PFSK-1 (cell line): ENCODE measurements around the gene ATG2A.

Experiments
- POLR2AphosphoS5 ChIP-seq: IDR thresholded peaks from 2 replicates; pipeline ENCODE4 v1.6.1; 2012; ENCODE audit warnings: low read depth, mild to moderate bottlenecking, control low read depth, low read length, moderate library complexity
- TF ChIP-seq, protein P1 (sequence below), 2 experiments: IDR thresholded peaks; 2 replicates each; pipeline versions ENCODE4 v1.6.1 to v1.8.0; 2011 to 2012; ENCODE audit warnings: low read depth in 2 of 2, low read length in 2 of 2, control low read depth in 1 of 2, inconsistent platforms in 1 of 2, mild to moderate bottlenecking in 1 of 2, moderate library complexity in 1 of 2; ENCODE audit not compliant: insufficient read depth in 1 of 2

GRCh38 chr11:64906314-64906635 is 10.7 kb downstream of the ATG2A start:
- TF ChIP-seq, protein P1, sequence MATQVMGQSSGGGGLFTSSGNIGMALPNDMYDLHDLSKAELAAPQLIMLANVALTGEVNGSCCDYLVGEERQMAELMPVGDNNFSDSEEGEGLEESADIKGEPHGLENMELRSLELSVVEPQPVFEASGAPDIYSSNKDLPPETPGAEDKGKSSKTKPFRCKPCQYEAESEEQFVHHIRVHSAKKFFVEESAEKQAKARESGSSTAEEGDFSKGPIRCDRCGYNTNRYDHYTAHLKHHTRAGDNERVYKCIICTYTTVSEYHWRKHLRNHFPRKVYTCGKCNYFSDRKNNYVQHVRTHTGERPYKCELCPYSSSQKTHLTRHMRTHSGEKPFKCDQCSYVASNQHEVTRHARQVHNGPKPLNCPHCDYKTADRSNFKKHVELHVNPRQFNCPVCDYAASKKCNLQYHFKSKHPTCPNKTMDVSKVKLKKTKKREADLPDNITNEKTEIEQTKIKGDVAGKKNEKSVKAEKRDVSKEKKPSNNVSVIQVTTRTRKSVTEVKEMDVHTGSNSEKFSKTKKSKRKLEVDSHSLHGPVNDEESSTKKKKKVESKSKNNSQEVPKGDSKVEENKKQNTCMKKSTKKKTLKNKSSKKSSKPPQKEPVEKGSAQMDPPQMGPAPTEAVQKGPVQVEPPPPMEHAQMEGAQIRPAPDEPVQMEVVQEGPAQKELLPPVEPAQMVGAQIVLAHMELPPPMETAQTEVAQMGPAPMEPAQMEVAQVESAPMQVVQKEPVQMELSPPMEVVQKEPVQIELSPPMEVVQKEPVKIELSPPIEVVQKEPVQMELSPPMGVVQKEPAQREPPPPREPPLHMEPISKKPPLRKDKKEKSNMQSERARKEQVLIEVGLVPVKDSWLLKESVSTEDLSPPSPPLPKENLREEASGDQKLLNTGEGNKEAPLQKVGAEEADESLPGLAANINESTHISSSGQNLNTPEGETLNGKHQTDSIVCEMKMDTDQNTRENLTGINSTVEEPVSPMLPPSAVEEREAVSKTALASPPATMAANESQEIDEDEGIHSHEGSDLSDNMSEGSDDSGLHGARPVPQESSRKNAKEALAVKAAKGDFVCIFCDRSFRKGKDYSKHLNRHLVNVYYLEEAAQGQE (IDR thresholded peaks at IDR 0.05; ENCODE audit: insufficient read depth in 1 of 2, low read depth in 2 of 2, low read length in 2 of 2) = no peak
- TF ChIP-seq POLR2AphosphoS5 = no peak
